Left colon (tissue), 2 donors: ENCODE data around the gene JMJD1C. TPM values are rescaled to one million over a fixed set of nuclear protein-coding genes. Genes with fewer than 3 reads are reported as not detected.

ENCODE experiments used
- ATAC-seq: fragments of 200-7000 bp; cut with Tn5 transposase; one replicate; pipeline ENCODE4 v1.9.1; 2020; ENCODE audit warnings: mild to moderate bottlenecking, moderate library complexity
- DNase-seq, 2 donors: peaks; one replicate each; pipeline ENCODE4 v3.0.0-alpha.2; 2020
- intact Hi-C, 2 donors: fragments of 100-400 bp; cut with DNase I in 1 of 2; cut with micrococcal nuclease in 1 of 2; formaldehyde crosslinking; loops; one replicate each; pipeline versions ENCODE4 v1.11.2 to v1.14.0; 2022; cut with DNase I, micrococcal nuclease
- total RNA-seq, 2 donors: library from RNA; stranded (reverse); fragmentation: NEBNext Ultra II Directional; extraction: Animal tissue kit (Norgen Biotek cat#: 25700); gene quantifications; one replicate each; pipeline ENCODE4 v1.2.1, GENCODE V29; 2021
- donor health status: DM: no; HTN: no; CAD: no.
- donor health status: DM: yes; HTN: yes; CAD: no.

JMJD1C gene
- total RNA-seq, 2 donors from 2014 or later: 56.1 to 75.0 TPM

DNA sequence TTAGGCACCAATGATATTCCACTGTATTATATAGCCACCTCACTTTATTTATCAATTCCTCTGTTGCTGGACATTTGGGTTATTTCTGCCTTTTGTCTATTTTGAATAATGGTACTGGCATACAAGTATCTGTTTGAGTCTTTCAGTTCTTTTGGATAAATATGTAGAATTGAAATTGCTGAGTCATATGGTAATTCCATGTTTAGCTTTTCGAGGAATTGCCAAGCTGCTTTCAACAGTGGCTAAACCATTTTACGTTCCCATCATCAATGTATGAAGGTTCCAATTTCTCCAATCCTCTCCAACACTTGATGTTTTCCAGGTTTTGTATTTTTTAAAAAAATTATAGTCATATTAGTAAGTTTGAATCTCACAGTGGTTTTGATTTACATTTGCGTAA lies 42.3 kb downstream of the JMJD1C start:
- ATAC-seq: no peak
- no peak for DNase-seq
- intact Hi-C loops: no loop called here

DNA sequence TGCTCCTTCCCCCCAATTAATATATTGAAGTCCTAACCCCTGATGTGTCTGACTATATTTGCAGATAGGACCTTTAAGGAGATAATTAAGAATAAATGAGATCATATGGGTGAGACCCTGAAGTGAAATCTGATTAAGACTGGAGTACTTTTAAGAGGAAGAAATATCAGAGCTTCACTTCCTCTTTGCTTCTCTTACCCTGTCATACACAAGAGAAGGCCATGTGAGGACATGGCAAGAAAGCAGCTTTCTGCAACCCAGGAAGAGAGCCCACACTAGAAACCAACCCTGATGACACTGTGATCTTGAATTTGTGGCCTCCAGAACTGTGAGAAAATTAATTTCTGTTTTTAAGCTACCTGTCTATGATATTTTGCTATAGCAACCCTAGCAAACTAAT lies 44.2 kb downstream of the JMJD1C start:
- intact Hi-C loops: no loop called here
- ATAC-seq (peak; percentile 31), DNase-seq (no peak)

DNA sequence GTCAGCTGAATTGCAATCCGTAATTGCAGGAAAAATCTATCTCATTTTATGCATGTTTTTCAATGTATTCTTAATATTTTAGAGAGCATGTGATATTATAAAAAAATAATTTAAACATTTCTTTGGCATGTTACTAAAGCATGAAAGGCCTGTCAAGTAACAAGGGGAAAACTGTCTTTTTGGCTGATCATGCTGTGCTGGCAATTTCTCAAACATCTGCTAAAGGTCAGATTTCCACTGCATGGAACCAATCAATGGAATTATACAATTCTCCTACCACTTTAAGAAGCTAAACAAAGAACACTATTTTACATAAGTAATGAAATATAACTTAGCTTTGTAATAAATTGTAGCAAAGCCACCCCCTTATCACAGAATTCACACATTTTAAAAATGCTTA lies 49.4 kb downstream of the JMJD1C start:
- no peak for ATAC-seq

DNA sequence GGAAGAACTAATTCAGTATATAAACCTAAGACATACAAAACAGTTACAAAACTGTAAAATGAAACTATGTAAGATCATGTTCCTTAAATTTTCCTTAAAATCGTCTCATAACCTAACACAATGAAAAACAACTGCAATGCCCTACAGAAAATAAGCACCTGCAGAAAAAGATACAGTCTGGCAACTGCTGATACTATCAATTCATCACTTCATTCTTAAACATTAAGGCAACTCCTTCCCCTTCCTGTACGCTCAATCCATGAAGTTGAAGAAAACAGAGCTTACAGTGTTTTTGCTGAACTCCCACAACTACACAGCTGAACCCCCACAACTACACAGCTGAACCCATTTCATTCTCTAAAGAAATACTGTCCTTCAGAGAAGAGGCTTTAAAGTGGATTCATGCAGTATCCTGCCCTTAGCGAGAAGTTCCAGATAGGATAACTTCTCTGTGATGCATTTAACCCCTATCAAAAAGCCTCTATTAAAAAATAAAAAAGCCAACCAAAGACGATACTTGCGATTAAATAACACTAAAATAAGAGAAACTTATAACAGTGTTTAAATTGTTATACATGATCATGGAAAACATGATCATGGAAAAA lies 50.0 kb downstream of the JMJD1C start:
- no peak for DNase-seq
- ATAC-seq: no peak
- intact Hi-C loops: no loop called here

More for the DNA sequence above, 49.4 kb downstream of the JMJD1C start:
- intact Hi-C loops: no loop called here
- no peak for DNase-seq

DNA sequence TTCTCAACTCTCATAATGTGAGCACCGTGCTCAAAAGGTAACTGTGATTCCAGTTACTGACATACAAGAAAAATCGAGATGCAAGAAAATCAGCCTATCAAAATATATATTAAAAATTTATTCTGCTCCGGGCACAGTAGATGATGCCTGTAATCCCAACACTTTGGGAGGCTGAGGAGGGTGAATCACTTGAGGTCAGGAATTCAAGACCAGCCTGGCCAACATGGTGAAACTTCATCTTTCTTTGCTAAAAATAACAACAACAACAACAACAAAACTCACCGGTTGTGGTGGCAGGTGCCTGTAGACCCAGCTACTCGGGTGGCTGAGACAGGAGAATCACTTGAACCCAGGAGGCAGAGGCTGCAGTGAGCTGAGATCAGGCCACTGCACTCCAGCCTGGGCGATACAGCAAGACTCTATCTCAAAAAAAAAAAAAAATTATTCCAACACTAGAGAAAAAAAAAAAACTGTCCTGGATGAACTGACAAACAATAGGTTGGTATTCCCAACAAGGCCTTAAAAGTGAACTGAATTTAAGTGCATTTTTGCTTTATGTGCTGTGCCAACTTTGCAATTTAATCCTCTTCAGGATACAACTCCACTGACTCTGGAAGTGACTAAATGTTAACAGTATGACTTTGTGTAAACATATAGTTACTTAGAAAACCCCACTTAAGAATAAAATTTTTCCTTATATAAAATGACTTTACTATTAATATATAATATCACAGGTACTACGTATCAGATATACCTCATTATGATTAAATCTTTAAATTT lies 51.1 kb downstream of the JMJD1C start:
- DNase-seq (no peak), ATAC-seq (no peak)
- intact Hi-C loops: no loop called here

DNA sequence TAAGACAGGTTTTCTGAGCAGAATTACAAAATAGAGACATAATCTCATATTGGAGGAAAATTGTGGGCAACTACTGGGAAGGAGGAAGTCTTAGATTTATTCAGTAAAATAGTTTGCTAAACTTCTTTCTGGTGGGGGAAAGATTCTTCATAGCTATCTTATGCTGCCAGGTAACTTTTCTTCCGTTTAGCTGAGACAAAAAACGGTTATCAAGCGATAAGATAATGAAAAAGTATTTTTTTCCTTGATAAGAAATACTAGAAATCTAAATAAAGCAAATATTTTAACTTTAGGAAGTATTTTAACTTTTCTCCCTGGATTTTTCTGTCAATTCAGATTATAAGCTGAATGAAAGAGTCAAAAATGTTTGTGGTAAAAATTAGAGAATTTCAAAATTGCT lies 52.3 kb downstream of the JMJD1C start:
- intact Hi-C loops: no loop called here
- ATAC-seq (no peak), DNase-seq (no peak)

DNA sequence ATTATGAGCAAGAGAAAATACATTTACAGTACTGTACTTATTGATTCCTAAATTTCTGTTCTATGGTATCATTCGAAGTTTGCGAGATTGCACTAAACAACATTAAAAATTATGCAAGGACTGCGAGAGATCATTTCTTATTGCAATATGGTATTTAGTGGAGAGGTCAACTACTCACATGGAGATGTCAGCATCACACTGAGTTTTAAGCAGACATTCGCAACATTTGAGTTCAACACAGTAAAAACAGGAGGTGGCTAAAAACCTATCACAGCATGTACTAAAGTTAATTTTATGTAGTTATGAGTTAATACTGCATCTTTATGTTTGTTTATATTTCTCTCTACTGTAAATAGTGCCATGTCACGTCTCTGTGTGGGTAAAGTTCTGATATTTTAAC lies 53.5 kb downstream of the JMJD1C start:
- ATAC-seq (no peak), DNase-seq (no peak)
- intact Hi-C loops: no loop called here

DNA sequence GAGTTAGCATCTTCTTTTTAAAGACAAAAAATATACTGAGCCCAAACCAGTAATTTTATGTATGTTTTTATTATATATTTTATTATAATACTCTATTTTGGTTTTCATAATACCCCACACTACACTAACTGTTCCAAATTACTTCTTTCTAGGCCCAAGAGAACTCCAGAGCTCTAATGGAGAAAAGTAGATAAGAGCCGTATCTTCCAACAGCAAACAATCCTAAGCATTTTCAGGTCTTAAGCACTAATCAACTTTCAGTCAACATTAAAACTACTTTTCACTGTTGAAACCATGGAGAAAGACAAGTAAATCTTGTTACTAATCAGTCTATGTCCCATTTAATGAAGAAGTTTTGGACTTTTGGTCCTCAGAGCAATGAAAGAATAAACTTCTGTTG lies 55.1 kb downstream of the JMJD1C start:
- no peak for ATAC-seq
- intact Hi-C loops: no loop called here
- DNase-seq: no peak

DNA sequence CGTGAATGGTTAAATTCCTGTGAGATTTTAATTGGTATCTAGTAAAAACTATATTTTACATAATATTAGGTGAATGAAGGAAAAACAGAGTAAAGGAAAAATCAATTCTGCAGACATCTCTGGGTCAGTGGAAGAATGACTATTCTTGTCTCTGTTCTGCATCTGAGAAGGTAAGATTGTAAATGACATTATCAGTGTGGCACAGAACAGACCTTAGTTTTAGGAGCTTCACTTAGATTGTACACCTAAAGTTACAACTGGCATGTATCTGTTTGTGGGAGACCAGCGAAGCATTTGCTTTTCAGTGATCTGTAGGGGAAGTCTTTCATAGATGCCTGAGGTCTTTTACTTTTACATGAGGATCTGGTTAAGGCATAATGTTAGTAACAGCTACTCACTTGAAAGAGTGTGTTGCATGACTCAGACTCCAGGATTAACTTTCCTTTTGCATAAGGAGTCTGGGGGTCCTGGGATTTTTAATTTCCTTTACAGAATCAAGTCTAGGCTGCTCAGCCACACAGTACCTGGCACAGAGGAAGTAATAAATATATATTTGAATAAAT lies 56.2 kb downstream of the JMJD1C start:
- no peak for DNase-seq
- no peak for ATAC-seq
- intact Hi-C loops: no loop called here

DNA sequence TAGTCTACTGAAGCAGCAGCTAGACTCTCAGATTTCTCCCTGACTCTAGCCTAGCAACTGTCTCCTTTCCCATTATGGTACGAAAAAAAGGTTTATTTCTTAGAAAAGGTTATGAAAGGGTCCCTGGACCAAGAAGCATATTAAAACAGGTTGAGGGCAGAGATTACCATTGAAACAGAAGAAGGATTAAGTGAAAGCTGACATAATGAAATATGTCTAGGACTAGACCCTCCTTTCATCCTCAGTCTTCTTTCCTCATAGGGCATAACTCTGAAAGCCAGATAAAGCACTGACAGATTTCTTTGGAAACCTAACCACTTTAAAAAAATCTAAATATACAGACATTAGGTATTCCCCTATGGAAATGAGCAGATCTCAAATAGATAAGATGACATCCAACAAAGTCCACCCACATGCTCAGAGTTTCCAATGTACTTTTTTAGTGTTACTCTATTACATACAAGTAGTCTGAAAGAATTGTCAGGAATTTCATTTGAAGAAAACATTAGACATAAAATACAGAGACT lies 58.6 kb downstream of the JMJD1C start:
- intact Hi-C loops: no loop called here
- ATAC-seq (no peak), DNase-seq (no peak)

DNA sequence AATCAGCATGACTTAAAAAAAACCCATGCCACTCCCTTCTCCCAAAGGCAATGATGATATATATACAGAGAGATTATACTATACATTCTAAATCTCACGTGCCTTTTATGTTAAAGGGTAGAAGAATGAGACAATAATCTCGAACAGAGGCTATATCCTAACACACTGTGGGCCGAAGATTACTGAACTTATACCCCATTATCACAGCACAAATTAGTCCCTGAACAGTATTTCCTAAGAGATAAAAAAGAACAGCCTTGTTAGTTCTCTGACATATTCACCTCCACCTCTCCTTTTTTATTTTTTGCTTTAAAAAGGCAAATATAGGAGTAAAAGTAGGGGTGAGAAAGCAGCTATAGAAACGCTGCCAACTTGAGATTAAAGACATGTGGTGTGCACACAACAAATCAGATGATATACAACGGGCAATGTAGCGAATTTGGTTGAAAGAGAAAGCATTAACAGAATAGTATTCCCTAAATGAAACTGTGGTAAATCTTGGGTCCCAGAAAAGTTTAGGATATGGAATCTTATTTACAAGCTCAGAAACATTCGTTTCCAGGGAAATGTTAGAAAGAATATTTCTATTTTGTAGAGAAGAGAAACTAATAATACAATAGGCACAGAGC lies 69.5 kb downstream of the JMJD1C start:
- no peak for DNase-seq
- ATAC-seq: no peak
- intact Hi-C loops: no loop called here

DNA sequence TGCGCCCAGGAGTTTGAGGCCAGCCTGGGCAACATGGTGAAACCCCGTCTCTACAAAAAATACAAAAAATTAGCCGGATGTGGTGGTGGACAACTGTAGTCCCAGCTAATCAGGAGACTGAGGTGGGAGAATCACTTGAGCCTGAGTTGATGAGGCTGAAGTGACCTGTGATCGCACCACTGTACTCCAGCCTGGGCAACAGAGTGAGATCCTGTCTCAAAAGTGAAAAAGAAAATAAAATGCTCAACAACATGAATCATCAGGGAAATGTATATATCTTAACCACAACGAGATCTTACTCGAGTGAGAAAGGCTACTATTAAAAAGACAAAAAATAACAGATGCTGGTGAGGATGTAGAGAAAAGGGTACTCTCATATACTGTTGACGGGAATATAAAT lies 72.7 kb downstream of the JMJD1C start:
- intact Hi-C loops: no loop called here
- ATAC-seq (no peak), DNase-seq (no peak)

DNA sequence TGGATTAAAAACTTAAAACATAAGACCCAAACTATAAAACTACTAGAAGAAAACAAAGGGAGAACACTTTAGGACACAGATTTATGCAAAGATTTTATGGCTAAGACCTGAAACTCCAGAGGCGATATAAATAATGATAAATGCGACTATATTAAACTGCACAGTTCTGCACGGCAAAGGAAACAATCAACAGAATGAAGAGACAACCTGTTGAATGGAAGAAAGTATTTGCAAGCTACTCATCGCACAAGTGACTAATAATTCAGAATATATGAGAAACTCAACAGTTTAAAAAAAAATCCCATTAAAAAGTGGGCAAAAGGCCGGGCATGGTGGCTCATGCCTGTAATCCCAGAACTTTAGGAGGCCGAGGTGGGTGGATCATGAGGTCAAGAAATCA lies 73.6 kb downstream of the JMJD1C start:
- ATAC-seq: no peak
- intact Hi-C loops: no loop called here

DNA sequence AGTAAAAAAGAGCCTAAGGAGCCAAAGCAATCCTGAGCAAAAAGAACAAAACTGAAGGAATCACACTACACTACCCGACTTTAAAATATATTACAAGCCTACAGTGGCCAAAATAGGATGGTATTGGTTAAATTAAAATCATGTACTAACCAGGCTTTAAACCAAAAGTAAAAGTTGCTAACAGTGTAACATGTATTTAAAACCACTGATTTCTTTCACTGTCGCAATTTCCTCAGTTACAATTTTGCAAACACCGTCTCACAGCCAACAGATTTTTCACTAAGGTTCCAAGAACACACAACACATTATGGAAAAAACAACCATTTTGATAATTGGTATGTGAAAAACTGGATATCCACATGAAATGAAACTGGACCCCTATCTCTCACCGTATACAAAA lies 74.0 kb downstream of the JMJD1C start:
- no peak for DNase-seq
- no peak for ATAC-seq

More for the DNA sequence above, 73.6 kb downstream of the JMJD1C start:
- DNase-seq: no peak

DNA sequence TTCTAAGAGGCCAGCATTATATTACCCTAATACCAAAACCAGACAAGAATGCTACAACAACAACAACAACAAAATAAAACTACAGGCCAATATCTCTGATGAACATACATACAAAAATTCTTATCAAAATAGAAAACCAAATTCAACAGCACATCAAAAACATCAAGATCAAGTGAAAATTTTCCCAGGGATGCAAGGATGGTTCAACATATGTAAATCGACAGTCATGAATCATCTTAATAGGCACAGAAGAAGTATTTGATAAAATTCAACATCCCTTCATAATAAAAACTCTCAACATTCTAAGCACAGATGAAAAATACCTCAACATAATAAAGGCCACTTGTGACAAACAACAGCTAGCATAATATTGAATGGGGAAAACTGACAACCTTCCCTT lies 75.3 kb downstream of the JMJD1C start:
- DNase-seq: no peak
- intact Hi-C loops: no loop called here

More for the DNA sequence above, 74.0 kb downstream of the JMJD1C start:
- intact Hi-C loops: no loop called here

DNA sequence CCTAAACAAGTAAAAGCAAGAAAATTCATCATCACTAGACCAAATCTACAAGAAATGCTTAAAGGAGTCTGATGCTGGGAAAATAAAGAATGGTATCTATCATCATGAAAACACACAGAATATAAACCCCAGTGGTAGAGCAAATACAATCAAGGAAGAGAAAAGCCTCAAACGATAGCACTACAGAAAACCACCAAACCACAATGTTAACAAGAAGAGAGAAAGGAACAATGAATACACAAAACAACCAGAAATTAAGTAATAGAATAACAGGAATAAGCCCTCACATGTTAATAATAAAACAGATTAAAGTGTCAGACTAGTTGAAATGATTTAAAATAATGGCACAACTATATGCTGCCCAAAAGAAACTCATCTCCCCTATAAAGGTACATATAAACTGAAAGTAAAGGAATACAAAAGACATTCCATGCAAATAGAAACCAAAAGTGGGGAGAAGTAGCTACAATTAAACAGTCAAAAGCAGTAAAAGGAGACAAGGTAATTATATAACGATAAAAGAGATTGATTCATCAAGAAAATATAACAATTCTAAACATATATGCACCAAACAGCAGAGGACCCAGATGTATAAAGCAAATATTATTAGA lies 77.3 kb downstream of the JMJD1C start:
- intact Hi-C loops: no loop called here
- ATAC-seq (peak; percentile 52), DNase-seq (no peak)

More for the DNA sequence above, 75.3 kb downstream of the JMJD1C start:
- no peak for ATAC-seq

DNA sequence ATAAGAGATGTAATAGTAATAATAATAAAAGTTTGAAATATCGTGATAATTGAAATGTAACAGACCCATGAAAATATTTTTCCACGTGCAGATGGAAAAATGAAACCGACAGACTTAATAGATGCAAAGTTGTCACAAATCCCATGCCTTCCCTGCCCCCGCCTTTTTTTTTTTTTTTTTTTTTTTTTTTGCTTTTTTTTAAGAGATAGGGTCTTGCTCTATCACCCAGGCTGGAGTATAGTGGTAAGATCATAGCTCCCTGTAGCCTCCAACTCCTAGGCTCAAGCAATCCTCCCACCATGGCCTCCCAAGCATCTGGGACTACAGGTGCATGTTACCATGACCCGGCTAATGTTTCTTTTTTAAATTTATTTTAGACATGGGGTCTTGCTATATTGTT lies 80.5 kb downstream of the JMJD1C start:
- DNase-seq (no peak), ATAC-seq (no peak)
- intact Hi-C loops: no loop called here

DNA sequence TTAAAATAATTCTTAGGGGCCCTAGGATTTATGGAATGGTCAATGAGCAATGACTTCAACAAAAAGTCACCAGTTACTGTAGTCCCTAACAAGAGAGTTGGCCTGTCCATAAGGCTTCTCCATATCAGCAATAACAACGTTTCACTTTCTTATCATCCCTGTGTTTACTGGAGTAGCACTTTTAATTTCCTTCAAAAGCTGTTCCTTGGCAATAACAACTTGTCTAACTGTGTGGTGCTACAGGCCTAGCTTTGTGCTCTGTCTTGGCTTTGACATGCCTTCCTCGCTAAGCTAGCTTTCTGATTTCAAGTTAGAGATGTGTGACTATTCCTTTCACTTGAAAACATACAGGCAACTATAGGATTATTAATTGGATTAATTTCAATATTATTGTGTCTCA lies 81.1 kb downstream of the JMJD1C start:
- DNase-seq (no peak), ATAC-seq (no peak)
- intact Hi-C loops: no loop called here

DNA sequence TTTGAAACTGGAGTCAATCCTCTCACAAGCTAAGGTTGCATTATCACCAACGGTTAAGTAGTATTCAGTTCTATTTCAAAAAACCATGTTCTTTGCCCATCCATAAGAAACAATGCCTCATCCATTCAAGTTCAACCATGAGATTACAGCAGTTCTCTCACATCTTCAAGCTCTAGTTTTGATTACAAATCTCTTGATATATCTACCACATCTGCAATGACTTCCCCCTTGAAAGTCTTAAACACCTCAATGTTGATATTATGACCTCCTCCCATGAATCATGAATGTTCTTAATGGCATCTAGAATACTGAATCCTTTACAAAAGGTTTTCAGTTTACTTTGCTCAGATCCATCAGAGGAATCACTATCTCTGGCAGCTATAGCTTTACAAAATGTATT lies 81.8 kb downstream of the JMJD1C start:
- ATAC-seq (no peak), DNase-seq (no peak)
- intact Hi-C loops: no loop called here
